HG02759 (cell line): Measurements from ENCODE around the gene IL11.

Source experiments
- ATAC-seq: cut with Tn5 transposase; IDR thresholded peaks from one replicate; pipeline ENCODE4 v1.9.1; 2021; ENCODE audit warnings: mild to moderate bottlenecking, moderate library complexity; ENCODE audit not compliant: unreplicated experiment

Gene IL11

DNA sequence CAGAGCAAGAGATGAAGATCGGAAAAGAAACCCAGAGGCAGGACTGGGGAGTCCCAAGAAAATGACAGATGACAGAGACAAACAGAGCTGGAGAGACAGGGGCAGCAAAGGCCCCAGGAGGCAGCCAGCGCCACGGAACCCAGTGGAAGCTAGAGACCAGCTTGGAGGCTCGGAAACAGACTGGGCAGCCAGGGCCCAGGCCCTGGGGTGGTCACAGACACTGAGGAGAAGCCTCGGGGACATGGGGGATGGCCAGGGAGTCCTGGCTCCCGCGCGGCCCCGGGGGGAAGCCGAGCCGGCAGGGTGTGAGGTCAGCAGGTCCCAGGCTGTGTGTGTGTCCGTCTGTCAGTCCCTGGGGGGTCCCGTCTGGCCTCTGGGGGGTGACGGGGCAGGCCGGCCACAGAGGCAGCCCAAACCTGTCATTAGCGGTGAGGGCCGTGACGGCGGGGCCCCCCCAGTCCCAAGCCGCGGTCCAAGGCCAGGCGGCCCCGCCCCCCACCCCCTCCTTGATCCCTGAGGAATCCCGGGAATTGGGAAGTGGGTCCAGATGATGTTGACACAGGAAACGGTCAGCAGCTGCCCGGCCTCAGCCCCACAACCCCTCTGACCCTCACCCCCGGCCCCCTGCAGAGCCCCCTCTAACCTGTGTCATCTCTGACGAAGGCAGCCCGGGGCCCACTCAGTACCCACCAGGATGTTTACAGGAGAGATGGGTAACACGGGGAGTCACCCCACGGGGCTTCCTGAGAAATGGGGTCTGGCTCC lies 3.9 kb upstream of the IL11 start:
- ATAC-seq, result no peak

DNA sequence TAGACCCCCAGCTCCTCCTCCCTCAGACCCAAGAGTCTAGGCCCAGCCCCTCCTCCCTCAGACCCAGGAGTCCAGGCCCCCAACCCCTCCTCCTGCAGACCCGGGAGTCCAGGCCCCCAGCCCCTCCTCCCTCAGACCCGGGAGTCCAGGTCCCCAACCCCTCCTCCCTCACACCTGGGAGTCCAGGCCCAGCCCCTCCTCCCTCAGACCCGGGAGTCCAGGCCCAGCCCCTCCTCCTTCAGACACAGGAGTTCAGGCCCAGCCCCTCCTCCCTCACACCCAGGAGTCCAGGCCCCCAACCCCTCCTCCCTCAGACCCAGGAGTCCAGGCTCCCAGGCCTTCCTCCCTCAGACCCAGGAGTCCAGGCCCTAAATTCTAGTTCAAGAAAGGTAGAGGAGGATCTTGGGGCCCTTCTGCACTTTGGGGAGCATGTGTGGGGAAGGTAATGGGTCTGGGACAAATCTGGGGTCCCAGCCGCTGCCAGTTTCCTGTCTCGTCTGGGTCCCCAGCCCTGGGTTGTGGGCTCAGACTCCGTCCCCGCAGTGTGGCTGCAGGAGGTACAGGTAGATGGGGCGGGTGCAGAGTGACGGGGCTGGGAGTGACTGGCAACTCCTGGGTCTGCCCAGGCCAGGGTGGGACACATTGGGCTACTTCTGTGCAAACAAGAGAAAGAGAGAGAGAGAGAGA lies 3.2 kb upstream of the IL11 start:
- ATAC-seq, result no peak

DNA sequence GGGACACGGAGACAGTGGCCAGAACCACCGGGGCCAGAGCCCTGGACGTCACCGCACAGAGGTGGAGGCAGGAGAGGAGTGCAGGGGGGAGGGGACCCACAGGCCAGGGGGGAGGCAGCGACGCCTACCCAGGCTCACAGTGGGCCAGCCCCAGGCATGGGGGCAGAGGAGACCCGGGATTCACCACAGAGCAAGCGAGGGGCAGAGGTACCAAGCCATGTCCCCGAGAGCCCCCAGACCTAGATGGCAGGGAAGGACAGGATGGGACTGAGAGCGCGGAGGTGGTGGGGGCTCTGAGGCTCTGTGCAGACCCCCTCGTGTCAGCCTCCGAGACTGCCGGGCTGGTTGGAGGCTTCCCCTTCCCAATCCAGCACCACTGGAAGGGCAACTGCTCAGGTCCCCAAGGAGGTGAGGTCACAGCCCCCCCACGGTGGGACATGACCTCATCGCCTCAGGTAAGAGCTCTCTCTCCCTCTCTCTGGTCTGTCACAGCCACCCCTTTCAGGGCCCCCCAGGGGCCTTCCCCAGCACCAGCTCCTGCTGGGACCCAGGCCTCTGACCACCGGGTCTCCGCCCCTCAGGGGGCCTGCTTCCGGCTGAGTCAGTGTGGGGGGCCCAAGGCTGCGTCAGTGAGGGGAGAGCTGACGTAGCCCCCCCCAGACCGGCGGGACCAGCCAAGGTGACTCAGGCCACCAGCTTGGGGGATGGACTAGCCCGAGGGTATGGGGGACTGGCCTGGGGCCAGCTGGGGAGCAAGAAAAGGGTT lies 2.2 kb upstream of the IL11 start:
- no peak for ATAC-seq

DNA sequence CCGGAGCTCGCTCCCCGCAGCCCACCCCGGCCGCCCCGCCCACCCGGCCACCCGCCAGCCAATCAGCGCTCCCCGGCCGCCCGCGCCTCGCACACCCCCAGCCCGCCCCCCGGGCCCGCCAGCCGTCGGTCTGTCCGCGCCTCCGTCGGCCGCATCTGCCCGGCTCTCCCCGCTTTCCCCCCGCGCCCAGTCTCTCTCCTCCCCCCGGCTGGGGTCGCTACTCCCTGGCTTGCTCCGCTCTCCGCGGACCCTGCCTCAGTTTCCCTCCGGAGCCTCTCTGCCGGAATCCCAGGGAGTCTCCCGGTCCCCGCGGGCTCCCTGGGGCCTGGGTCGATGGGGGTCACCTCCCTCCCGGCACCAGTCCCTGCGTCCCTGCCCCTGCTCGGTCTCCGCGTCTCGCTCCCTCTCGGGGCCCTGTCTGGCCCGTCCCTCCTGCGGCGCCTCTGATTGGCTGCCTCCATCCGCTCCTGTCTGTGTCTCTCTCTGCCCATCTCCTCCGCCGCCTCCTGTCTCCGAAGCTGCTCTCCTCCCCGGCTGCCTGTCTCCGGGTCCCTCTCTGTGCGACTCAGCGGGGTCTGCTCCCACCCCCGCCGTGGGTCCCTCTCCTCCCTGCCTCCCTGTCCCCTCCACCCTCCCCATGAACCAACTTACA lies 484 bp downstream of the IL11 start:
- ATAC-seq, result no peak

DNA sequence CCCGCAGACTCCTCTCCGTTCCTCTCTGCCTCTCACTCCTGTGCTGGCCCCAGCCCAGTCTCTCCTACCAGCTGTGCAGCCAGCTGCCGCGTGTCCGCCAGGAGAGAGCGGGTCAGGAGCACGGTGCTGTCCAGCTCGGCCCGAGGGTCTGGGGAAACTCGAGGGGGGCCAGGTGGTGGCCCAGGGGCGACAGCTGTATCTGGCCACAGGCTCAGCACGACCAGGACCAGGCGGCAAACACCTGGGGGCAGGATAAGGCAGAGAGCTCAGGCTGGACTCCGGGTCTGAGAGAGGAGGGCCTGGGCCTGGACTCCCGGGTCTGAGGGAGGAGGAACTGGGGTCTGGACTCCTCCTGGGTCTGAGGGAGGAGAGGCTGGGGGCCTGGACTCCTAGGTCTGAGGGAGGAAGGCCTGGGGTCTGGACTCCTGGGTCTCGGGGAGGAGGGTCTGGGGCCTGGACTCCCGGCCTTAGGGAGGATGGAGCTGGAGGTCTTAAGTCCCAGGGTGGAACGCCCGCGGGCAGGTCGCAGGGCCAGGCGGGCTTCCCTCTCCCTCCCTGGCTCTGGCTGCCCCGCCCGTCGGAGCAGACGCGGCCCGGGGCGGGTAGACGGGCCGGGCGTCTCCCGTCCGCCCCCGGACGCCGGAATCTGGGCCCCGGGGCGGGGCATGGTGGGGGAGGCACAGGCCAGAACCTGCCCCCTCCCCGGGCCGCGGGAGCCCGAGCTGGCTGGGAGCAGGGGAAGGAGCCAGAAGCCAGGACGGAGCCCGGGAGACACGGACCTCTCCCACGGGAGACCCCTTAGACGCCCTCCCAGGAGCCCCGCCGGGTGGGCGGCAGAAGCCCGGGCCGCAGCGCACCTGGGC lies 1.3 kb downstream of the IL11 start:
- ATAC-seq, result no peak

DNA sequence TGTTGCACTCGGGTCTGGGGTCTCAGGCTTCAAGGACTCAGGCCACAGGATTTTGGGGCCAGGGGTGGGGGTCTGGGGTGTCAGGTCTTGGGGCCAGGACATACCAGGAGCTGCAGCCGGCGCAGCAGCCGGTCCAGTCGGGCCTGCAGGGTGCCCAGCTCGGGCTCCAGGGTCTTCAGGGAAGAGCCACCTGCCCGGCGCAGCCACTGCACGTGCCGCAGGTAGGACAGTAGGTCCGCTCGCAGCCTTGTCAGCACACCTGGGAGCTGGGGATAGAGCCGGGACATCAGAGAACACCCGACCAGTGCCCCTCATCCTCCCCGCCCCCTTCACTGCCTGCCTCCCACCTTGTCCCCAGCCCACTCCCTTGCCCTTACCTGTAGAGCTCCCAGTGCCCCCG lies 2.2 kb downstream of the IL11 start:
- ATAC-seq, result no peak

DNA sequence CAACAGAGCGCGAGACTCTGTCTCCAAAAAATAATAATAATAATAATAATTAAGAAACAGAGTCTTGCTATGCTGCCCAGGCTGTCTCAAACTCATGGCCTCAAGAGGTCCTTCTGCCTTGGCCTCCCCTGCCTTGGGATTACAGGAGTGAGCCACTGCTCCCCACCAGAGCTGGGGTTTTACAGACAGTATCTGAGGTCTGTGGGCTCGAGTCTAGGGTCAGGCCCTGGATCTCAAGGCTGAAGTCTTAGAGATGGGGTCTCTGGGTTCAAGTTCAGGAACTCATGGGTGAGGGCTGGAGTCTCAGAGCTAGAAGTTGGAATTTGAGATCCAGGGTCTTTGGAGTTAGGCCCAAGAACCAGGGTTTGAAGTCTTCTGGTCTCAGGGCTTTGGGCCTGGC lies 3.5 kb downstream of the IL11 start:
- ATAC-seq, result no peak

DNA sequence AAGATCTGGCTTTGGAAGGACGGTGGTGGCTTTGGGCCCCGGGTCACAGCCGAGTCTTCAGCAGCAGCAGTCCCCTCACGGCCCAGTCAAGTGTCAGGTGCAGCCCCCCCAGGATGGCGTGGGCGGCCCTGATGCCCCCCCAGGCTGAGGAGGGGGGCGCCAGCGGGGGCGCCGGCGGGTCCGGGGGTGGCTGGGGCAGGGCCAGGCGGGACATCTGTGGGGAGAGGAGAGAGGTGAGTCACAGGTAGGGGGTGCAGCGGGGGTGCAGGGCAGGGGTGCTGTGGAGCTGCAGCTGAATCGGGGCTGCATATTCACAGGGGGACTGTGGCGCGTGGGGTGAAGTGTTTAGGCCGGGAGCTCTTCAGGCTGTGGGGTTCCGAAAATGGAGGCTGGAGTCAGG lies 4.3 kb downstream of the IL11 start:
- ATAC-seq, result no peak

DNA sequence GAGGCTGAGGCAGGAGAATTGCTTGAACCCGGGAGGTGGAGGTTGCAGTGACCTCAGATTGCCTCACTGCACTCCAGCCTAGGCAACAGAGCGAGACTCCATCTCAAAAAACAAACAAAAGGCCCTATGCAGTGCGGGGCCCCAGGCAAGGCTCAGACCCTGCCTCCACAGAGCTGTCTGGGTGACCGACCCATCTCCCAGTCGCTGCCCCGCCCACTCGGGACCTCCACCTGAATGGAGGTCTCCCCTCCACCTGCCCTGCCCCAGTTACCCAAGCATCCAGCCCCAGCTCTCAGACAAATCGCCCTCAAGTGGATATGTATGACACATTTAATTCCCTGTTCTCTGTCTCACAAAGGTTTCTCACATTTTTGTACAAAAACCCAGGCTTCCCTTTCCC lies 5.0 kb downstream of the IL11 start:
- ATAC-seq, result no peak

DNA sequence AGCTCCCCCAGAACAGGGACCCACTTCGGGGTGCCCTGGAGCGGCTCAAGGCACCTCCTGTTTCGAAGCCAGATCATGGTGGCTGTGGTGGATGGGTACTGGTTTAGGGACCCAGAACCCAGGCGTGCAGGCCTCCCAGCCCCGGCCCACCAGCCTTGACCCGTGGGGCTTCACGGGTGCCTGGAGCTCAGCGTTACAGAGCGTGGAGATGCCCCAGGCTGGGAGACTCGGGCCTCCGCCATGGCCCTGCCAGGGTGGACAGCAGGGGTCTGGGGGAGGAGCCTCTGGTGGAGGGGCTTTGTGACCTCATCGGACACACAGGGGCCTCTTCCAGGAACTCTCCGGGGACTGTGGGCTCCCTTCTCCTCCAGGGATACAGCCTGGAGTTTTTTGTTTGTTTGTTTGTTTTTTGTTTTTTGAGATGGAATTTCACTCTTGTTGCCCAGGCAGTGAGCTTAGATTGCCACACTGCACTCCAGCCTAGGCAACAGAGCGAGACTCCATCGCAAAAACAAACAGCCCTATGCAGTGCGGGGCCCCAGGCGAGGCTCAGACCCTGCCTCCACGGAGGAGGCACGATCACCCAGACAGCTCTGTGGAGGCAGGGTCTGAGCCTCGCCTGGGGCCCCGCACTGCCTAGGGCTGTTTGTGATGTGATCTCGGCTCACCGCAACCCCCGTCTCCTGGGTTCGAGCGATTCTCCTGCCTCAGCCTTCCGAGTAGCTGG lies 7.1 kb downstream of the IL11 start, which contains the start of gene GARIN5B:
TSS of gene GARIN5B (minus strand) at position 271 of the 727 bp plus-strand sequence. CDS start at position 77, 194 bp downstream.
- ATAC-seq, result no peak

DNA sequence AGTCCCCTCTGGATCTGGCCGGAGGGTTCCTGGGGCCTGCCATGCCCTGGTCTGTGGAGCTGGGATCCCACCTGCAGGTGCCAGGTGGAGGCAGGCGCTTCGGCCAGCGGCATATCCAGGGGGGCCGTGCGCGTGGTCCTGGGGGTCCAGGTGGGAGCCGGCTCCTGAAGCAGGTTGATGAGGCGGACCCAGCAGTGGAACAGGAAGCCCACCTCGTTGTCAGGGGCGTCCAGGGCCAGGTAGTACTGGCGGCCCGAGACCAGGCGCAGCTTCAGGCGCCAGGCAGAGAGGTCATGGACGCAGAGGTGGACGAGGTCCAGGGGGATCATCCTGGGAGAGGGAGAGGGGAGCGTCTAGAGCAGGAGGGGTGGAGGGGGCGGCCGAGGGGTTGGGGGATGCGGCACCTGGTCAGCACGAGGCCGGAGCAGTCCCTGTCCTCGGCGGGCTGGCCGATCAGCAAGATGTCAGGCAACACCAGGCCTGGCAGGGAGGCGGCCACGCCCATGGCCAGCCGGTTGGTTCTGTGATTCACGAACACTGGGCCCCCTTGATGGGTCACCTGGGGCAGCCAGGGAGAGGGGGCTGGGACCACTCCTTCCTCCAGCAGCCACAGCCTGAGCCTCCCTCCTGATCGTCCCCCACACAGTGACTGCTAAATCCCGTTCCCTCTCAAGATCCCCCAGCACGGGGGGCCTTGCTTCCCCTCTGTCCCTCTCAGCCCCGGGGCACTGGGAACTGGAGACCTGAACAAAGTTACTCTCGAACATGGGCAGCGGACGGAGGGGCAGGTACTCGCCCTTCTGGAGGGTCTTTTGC lies 7.9 kb downstream of the IL11 start:
- ATAC-seq, result no peak

DNA sequence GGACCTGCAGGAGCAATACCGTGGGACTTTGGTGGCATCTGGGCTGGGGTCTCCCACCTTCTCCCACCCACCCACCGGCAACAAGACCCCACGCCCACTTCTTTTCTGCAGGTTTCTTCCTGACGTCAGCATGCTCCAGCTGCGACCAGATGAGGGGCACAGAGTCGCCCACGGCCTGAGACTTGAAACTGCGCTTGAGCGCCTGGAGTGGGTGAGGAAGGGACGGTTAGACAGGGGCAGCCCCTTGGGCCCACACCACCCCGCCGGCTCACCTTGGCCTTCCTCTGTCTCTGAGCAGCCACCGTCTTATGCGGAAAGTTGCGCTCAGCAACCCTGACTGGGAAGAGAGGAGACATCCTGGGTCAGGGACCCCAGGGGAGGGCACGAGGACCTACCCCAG lies 9.4 kb downstream of the IL11 start:
- ATAC-seq, result no peak

DNA sequence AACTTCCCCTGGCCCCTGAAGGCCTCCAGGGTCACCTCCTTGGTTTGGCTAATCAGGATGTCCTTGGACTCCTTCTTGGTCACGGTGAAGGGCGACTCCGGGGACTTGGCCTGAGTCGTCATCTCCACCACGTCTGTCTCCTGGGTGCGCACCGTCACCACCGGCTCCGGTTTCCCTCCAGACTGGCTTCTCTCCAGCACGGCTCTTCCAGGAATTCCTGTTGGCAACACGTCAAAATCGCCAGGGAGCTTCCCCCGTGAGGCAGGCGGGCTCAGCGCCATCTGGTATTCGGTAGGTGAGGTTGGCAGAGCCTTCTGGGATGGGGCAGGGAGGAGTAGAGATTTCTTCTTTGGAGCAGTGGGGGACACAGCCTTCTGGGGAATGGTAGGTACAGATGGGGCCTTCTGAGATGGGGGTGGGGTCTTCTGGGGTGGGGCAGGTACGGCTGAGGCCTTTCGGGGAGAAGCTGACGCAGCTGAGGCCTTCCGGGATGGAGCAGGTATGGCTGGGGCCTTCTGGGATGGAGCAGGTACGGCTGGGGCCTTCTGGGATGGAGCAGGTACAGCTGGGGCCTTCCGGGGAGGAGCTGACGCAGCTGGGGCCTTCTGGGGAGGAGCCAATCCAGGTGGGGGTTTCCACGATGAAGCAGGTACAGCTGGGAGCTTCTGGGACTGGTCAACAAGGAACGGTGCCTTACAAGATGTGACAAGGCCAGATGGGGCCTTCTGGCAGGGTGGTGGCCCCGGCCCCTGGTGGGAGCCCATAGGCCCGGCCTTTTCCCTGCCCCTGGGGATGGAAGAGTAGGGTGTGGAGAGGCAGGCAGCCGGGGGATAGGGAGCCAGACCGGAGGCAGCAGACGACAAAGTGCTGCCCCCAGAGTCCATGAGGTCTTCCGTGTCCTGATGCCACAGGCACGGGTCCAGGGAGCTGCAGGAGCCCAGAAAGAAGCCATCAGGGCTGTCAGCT lies 11.0 kb downstream of the IL11 start:
- ATAC-seq, result no peak

DNA sequence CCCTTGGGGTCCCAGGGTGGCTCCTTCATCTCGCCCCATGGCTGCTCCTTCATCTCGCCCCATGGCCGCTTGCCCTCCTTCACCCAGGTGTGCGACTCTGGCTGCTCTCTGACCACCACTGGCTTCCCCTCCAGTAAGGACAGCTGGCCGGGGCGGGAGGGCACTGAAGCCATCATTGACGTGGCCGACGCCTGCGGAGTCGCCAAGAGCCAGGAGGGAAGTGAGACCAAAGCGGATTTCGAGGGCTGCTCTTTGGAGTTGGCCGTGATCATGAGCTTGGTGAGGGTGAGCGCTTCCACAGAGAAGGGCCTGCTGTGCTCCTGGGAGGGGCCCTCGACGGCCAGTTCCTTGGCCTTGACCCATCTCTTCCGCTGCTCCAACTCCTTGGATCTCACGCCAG lies 11.8 kb downstream of the IL11 start:
- no peak for ATAC-seq

DNA sequence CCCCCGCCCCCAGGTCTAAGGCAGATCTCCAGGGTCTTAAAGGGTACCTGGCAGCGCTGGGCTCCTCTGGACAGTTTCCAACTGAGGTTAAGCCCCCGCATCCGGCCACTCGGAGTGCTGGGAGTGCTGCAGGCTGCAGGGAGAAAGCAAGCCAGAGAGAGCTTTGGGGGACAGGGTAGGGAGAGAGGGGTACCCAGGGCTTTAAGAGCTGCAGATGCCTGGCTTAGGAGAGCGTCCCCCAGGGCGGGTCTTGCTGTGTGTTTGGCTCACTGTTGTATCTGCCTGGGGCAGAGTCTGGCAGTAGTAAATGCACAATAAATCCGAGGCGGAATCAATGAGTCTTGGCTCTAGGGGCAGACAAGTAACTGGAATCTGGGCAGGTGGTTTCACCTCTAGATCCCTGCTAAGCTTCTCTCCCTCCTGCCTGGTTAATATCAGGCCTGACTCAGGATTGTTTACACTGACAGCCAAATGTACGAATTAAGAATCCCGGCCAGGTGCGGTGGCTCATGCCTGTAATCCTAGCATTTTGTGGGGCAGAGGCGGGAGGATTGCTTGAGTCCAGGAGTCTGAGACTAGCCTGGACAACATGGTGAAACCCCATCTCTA lies 14.9 kb downstream of the IL11 start:
- no peak for ATAC-seq

DNA sequence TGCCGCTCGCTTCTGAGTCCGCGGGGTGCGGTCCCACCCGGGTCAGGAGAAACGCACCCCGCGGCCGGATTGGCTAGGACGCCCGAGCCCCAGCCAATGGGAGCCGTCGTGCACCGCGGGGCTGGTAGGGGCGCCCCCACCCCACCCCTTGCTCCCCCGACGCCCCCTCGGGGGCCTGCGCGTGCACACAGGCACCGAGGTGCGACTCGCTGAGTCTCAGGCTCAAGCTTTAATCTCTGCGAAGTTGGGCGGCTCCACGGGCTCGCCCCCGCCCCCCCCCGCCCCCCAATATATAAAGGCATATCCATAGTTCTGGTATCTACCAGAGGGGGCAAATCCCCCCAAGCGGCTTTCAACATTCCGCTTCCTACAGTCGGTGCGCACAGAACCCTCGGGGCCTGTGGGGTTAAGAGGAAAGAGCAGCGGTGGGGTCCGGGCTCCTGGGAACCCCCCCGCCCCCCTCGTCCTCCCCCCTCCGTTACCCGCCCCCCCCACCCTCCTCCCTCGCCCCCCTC lies 15.5 kb downstream of the IL11 start, which contains the start of gene COX6B2:
TSS of gene COX6B2 (minus strand) at position 22 of the 515 bp plus-strand sequence. CDS start 198 bp downstream, outside the sequence.
- ATAC-seq, result no peak
